Measurements from ENCODE around the gene ZFR2.

DNA sequence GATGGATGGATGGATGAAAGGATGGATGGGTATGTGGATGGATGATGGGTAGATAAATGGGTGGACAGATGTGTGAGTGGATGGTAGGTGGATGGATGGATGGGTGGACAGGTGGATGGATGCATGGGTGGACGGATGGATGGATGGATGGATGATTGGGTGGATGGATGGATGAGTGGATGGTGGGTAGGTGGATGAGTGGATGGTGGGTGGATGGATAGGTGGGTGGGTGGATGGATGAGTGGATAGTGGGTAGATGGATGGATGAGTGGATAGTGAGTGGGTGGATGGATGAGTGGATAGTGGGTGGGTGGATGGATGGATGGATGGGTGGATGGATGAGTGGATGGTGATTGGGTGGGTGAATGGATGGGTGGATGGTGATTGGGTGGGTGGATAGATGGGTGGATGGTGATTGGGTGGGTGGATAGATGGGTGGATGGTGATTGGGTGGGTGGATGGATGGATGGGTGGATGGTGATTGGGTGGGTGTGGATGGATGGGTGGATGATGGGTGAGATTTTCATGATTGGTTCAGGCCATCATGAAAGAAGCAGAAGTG, 92.3 kb downstream of the ZFR2 start:
- TF ChIP-seq, protein P1, sequence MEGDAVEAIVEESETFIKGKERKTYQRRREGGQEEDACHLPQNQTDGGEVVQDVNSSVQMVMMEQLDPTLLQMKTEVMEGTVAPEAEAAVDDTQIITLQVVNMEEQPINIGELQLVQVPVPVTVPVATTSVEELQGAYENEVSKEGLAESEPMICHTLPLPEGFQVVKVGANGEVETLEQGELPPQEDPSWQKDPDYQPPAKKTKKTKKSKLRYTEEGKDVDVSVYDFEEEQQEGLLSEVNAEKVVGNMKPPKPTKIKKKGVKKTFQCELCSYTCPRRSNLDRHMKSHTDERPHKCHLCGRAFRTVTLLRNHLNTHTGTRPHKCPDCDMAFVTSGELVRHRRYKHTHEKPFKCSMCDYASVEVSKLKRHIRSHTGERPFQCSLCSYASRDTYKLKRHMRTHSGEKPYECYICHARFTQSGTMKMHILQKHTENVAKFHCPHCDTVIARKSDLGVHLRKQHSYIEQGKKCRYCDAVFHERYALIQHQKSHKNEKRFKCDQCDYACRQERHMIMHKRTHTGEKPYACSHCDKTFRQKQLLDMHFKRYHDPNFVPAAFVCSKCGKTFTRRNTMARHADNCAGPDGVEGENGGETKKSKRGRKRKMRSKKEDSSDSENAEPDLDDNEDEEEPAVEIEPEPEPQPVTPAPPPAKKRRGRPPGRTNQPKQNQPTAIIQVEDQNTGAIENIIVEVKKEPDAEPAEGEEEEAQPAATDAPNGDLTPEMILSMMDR (IDR thresholded peaks at IDR 0.05; ENCODE audit: low read depth, low read length, missing input control), result no peak
- TF ChIP-seq, protein P2, sequence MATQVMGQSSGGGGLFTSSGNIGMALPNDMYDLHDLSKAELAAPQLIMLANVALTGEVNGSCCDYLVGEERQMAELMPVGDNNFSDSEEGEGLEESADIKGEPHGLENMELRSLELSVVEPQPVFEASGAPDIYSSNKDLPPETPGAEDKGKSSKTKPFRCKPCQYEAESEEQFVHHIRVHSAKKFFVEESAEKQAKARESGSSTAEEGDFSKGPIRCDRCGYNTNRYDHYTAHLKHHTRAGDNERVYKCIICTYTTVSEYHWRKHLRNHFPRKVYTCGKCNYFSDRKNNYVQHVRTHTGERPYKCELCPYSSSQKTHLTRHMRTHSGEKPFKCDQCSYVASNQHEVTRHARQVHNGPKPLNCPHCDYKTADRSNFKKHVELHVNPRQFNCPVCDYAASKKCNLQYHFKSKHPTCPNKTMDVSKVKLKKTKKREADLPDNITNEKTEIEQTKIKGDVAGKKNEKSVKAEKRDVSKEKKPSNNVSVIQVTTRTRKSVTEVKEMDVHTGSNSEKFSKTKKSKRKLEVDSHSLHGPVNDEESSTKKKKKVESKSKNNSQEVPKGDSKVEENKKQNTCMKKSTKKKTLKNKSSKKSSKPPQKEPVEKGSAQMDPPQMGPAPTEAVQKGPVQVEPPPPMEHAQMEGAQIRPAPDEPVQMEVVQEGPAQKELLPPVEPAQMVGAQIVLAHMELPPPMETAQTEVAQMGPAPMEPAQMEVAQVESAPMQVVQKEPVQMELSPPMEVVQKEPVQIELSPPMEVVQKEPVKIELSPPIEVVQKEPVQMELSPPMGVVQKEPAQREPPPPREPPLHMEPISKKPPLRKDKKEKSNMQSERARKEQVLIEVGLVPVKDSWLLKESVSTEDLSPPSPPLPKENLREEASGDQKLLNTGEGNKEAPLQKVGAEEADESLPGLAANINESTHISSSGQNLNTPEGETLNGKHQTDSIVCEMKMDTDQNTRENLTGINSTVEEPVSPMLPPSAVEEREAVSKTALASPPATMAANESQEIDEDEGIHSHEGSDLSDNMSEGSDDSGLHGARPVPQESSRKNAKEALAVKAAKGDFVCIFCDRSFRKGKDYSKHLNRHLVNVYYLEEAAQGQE (IDR thresholded peaks at IDR 0.05), result no peak
- no peak for TF ChIP-seq EGR1 (IDR thresholded peaks at IDR 0.05; ENCODE audit: low read depth in 2 of 2)
- TF ChIP-seq JUND (IDR thresholded peaks at IDR 0.05), result no peak
- TF ChIP-seq, protein P3, sequence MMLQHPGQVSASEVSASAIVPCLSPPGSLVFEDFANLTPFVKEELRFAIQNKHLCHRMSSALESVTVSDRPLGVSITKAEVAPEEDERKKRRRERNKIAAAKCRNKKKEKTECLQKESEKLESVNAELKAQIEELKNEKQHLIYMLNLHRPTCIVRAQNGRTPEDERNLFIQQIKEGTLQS (IDR thresholded peaks at IDR 0.05), result no peak
- TF ChIP-seq FOXA1 (IDR thresholded peaks at IDR 0.05), result no peak
